DMS 273 treated with DMSO at 0.1 percent for 48 hours (cell line): ENCODE results near the gene TBC1D1.

ENCODE experiments used
- DNase-seq: peaks from one replicate; lab custom pipeline; 2025; lab: John Stamatoyannopoulos, UW

Gene TBC1D1

GRCh38 chr4:38169524-38169923 lies 278.6 kb downstream of the TBC1D1 start:
- DNase-seq: no peak

GRCh38 chr4:38170338-38171169 lies 279.7 kb downstream of the TBC1D1 start:
- DNase-seq: no peak

GRCh38 chr4:38172078-38172477 lies 281.2 kb downstream of the TBC1D1 start:
- DNase-seq: no peak

GRCh38 chr4:38173935-38174518 lies 283.1 kb downstream of the TBC1D1 start:
- DNase-seq: no peak

GRCh38 chr4:38174801-38175200 lies 283.9 kb downstream of the TBC1D1 start:
- DNase-seq: no peak

- no peak for DNase-seq
Measured at GRCh38 chr4:38176165-38176564, 285.3 kb downstream of the TBC1D1 start.

- no peak for DNase-seq
Measured at GRCh38 chr4:38177035-38177546, 286.2 kb downstream of the TBC1D1 start.

GRCh38 chr4:38177641-38178391 lies 286.9 kb downstream of the TBC1D1 start:
- no peak for DNase-seq

GRCh38 chr4:38178392-38178995 lies 287.6 kb downstream of the TBC1D1 start:
- DNase-seq: no peak

GRCh38 chr4:38179690-38180377 lies 288.9 kb downstream of the TBC1D1 start:
- DNase-seq: no peak

- DNase-seq: no peak
Measured at GRCh38 chr4:38180456-38180855, 289.6 kb downstream of the TBC1D1 start.

GRCh38 chr4:38181286-38181685 lies 290.4 kb downstream of the TBC1D1 start:
- DNase-seq: no peak

- no peak for DNase-seq
Measured at GRCh38 chr4:38182334-38182998, 291.6 kb downstream of the TBC1D1 start.

- no peak for DNase-seq
Measured at GRCh38 chr4:38184404-38184803, 293.5 kb downstream of the TBC1D1 start.

- no peak for DNase-seq
Measured at GRCh38 chr4:38185406-38186144, 294.7 kb downstream of the TBC1D1 start.

GRCh38 chr4:38188136-38188535 lies 297.3 kb downstream of the TBC1D1 start:
- no peak for DNase-seq

GRCh38 chr4:38188631-38189101 lies 297.8 kb downstream of the TBC1D1 start:
- DNase-seq: no peak
